DMS114 treated with DMSO at 0.1 percent for 48 hours (cell line): ENCODE measurements around the gene PSMA4.
"Not testable (repeated sequence)": the region's sequence is repeated elsewhere in the genome, so short reads cannot be mapped to it uniquely, and the experiment has no call there.

Source experiments
- DNase-seq: peaks from one replicate; lab custom pipeline; 2025; ENCODE audit not compliant: unreplicated experiment; lab: John Stamatoyannopoulos, UW

PSMA4 gene

GRCh38 chr15:78550815-78551214 lies 10.6 kb downstream of the PSMA4 start:
- no peak for DNase-seq

- DNase-seq, result no peak
Measured at GRCh38 chr15:78551902-78552301, 11.7 kb downstream of the PSMA4 start.

GRCh38 chr15:78552597-78552996 lies 12.4 kb downstream of the PSMA4 start:
- no peak for DNase-seq

GRCh38 chr15:78560201-78560600 lies 20.0 kb downstream of the PSMA4 start:
- not testable (repeated sequence) for DNase-seq

GRCh38 chr15:78561490-78561889 lies 21.2 kb downstream of the PSMA4 start:
- no peak for DNase-seq

GRCh38 chr15:78563092-78563491 lies 22.8 kb downstream of the PSMA4 start:
- DNase-seq, result no peak

- no peak for DNase-seq
Measured at GRCh38 chr15:78564743-78565096, 24.5 kb downstream of the PSMA4 start.

GRCh38 chr15:78565097-78565950 lies 25.1 kb downstream of the PSMA4 start, which contains the start of gene CHRNA5:
CHRNA5 (plus strand) TSS chr15:78565520; CDS start chr15:78565720, 200 bp downstream.
- peak; percentile 92 for DNase-seq

GRCh38 chr15:78565951-78566774 lies 25.9 kb downstream of the PSMA4 start:
- peak; percentile 57 for DNase-seq

- DNase-seq, result no peak
Measured at GRCh38 chr15:78567531-78567930, 27.3 kb downstream of the PSMA4 start.

GRCh38 chr15:78570710-78571109 lies 30.5 kb downstream of the PSMA4 start:
- no peak for DNase-seq

GRCh38 chr15:78571382-78571781 lies 31.1 kb downstream of the PSMA4 start:
- DNase-seq, result no peak

- no peak for DNase-seq
Measured at GRCh38 chr15:78573416-78573815, 33.2 kb downstream of the PSMA4 start.

- DNase-seq, result no peak
Measured at GRCh38 chr15:78574944-78575343, 34.7 kb downstream of the PSMA4 start.

GRCh38 chr15:78597583-78597982 lies 57.3 kb downstream of the PSMA4 start:
- no peak for DNase-seq

- DNase-seq, result no peak
Measured at GRCh38 chr15:78598348-78598747, 58.1 kb downstream of the PSMA4 start.

- DNase-seq, result no peak
Measured at GRCh38 chr15:78599189-78599588, 58.9 kb downstream of the PSMA4 start.
